Keratinocyte (primary cell): ENCODE results near the gene F10.

ENCODE experiments used
- CTCF ChIP-seq, 3 experiments: IDR thresholded peaks in 1 of 3; conservative IDR thresholded peaks in 1 of 3; optimal IDR thresholded peaks in 1 of 3; 2 replicates in 2 of 3; 3 replicates in 1 of 3; pipeline versions ENCODE3 to v1.5.1; 2011; ENCODE audit warnings: low read length in 3 of 3, mild to moderate bottlenecking in 3 of 3, moderate library complexity in 2 of 3, control low read depth in 1 of 3, inconsistent platforms in 1 of 3; ENCODE audit not compliant: insufficient read depth in 2 of 3; ENCODE audit errors: extremely low read depth in 1 of 3
- EZH2 ChIP-seq: IDR thresholded peaks from one replicate; pipeline ENCODE4 v1.6.1; 2012; ENCODE audit warnings: inconsistent platforms, mild to moderate bottlenecking, low read length, moderate library complexity

- no peak for TF ChIP-seq CTCF (optimal IDR thresholded peaks at IDR 0.05 in 1 of 3, IDR thresholded peaks at IDR 0.05 in 1 of 3, conservative IDR thresholded peaks at IDR 0.05 in 1 of 3; ENCODE audit: extremely low read depth in 1 of 3, insufficient read depth in 2 of 3, low read length in 3 of 3)
- TF ChIP-seq EZH2, result no peak
Measured at GRCh38 chr13:113082198-113083021, 40.2 kb upstream of the F10 start.
